ENCODE data around the gene ARMS2.

The ARMS2 gene

DNA sequence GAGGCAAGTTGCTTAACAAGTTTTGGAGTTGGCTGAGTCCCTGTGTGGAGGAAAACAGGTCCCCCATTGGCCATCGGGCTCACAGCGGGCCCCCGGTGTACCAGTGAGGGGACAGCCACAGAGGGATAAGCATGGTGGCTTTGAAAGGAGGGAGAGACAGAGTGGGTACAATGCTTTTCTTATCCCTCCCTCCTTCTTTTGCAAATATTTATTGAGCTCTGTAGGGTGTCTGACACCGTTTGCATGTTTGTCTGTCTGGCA, 9.7 kb downstream of the ARMS2 start:
- Histone ChIP-seq H3K4me1 (ENCODE audit: control insufficient read depth, insufficient read depth, low read length) (peaks cover 44% of the 10 kb centered on the region), H3K9ac (ENCODE audit: low read length) (peak overlapping the region; percentile 93), H3K9me3 (ENCODE audit: control insufficient read depth, low read length) (no peaks in the 10 kb centered on the region), H3K27me3 (replicated peaks; ENCODE audit: control insufficient read depth, insufficient read depth, low read length) (no peaks in the 10 kb centered on the region), H3K4me3 (ENCODE audit: low read length) (peak overlapping the region; percentile 98), H3K36me3 (ENCODE audit: control insufficient read depth, insufficient read depth, low read length, severe bottlenecking) (no peaks in the 10 kb centered on the region)
- DNase-seq (ENCODE audit: low read depth), result no peak

DNA sequence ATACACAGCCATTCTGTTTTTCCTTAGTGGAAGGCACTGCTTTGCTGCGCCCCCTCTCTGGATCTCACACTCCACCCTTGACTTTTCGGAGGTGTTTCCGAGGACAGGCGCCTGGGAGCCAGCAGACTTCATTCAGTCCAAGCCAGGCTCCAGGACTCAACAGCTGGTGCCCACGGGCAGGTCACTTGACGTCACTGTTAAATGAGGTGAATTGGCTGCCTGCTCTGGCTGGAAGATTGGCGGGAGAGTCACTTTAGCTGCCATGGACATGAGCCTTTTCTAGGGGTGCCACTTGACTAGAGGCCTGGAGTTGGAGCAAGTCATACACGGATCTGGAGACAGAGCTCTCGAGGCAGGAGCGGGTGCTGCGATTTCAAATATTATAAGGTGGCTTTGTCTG, 10.1 kb downstream of the ARMS2 start:
- Histone ChIP-seq H3K9me3 (ENCODE audit: control insufficient read depth, low read length) (no peaks in the 10 kb centered on the region), H3K27me3 (replicated peaks; ENCODE audit: control insufficient read depth, insufficient read depth, low read length) (no peaks in the 10 kb centered on the region), H3K9ac (ENCODE audit: low read length) (no peak overlapping the region), H3K36me3 (ENCODE audit: control insufficient read depth, insufficient read depth, low read length, severe bottlenecking) (no peaks in the 10 kb centered on the region), H3K4me1 (ENCODE audit: control insufficient read depth, insufficient read depth, low read length) (peaks cover 48% of the 10 kb centered on the region), H3K4me3 (ENCODE audit: low read length) (no peak overlapping the region)
- no peak for DNase-seq (ENCODE audit: low read depth)

DNA sequence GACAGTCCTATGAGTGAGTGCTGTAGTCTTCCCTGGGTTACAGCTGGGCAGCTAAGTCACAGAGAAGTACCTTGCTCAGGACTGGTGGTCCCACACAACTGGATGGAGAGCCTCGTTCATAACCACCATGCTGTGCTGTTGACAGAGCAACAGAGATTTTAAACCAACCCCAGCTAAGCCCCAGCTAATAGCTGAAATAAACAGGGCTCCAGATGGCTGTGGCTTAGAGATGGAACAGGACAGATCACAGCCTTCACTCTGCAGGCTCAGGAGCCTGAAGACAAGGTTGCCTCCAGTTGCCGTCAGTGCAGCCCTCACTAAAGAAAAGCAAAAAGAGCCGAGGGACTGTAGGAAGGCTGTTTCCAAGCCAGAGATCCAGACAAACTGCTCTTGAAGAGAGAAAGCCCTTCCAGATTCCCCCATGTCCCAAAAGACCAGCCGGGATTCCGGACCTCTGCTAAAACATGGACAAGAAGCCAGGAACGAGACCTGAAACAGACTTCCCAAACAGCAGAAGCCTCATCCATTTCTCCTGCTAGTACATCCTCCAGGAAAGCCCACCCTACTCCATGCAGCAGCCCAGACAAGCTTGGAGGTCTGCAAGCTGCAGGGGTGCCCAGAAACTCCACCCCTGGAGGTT, 11.1 kb downstream of the ARMS2 start:
- Histone ChIP-seq H3K36me3 (ENCODE audit: control insufficient read depth, insufficient read depth, low read length, severe bottlenecking) (no peaks in the 10 kb centered on the region), H3K27me3 (replicated peaks; ENCODE audit: control insufficient read depth, insufficient read depth, low read length) (no peaks in the 10 kb centered on the region), H3K4me1 (ENCODE audit: control insufficient read depth, insufficient read depth, low read length) (peaks cover 52% of the 10 kb centered on the region), H3K9ac (ENCODE audit: low read length) (peak overlapping the region; percentile 30), H3K4me3 (ENCODE audit: low read length) (no peak overlapping the region), H3K9me3 (ENCODE audit: control insufficient read depth, low read length) (no peaks in the 10 kb centered on the region)
- no peak for DNase-seq (ENCODE audit: low read depth)

DNA sequence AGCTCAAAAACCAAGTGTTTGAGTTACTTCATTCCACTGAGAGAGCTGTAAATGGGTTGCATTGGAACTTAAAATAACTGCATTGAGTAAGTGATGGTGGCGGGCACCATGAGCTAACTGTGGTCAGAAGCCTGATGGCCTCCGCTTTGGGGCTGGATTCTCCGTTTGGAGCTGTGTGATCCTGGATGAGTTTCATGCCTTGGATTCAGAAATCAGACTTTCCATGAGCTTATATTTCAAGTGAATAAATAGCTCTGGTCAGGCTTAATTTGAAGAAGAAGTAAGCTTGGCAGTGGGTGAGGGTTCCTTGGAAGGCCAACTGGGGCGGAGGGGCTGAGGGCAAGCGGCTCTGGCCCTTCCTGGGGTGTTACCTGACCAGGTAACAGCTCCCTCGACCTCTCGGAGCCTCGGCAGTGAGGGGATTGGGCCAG, 12.5 kb downstream of the ARMS2 start:
- no peak for DNase-seq (ENCODE audit: low read depth)
- Histone ChIP-seq H3K36me3 (ENCODE audit: control insufficient read depth, insufficient read depth, low read length, severe bottlenecking) (no peaks in the 10 kb centered on the region), H3K4me3 (ENCODE audit: low read length) (no peak overlapping the region), H3K4me1 (ENCODE audit: control insufficient read depth, insufficient read depth, low read length) (peaks cover 63% of the 10 kb centered on the region), H3K9ac (ENCODE audit: low read length) (no peak overlapping the region), H3K9me3 (ENCODE audit: control insufficient read depth, low read length) (no peaks in the 10 kb centered on the region), H3K27me3 (replicated peaks; ENCODE audit: control insufficient read depth, insufficient read depth, low read length) (no peaks in the 10 kb centered on the region)

DNA sequence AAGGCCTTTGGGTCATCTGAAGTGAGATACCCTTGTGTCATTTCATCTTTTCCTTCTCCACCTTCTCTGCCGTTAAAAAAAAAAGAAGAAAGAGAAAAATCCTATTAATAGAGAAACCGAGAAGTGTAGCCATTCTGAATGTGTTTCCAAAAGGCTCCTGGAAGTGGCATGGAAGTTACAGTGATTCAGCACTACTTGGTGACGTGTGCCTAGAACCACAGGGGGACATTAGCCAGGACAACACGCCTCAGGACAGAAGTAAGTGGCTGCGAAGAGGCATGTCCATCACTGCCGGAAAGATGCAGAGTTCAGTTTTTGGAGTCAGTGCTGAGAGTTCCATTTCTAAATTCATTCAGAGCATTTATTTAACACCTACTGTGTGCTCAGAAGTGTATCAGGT, 13.2 kb downstream of the ARMS2 start:
- Histone ChIP-seq H3K27me3 (replicated peaks; ENCODE audit: control insufficient read depth, insufficient read depth, low read length) (no peaks in the 10 kb centered on the region), H3K9me3 (ENCODE audit: control insufficient read depth, low read length) (no peaks in the 10 kb centered on the region), H3K9ac (ENCODE audit: low read length) (no peak overlapping the region), H3K4me3 (ENCODE audit: low read length) (no peak overlapping the region), H3K36me3 (ENCODE audit: control insufficient read depth, insufficient read depth, low read length, severe bottlenecking) (no peaks in the 10 kb centered on the region), H3K4me1 (ENCODE audit: control insufficient read depth, insufficient read depth, low read length) (peaks cover 63% of the 10 kb centered on the region)
- no peak for DNase-seq (ENCODE audit: low read depth)

DNA sequence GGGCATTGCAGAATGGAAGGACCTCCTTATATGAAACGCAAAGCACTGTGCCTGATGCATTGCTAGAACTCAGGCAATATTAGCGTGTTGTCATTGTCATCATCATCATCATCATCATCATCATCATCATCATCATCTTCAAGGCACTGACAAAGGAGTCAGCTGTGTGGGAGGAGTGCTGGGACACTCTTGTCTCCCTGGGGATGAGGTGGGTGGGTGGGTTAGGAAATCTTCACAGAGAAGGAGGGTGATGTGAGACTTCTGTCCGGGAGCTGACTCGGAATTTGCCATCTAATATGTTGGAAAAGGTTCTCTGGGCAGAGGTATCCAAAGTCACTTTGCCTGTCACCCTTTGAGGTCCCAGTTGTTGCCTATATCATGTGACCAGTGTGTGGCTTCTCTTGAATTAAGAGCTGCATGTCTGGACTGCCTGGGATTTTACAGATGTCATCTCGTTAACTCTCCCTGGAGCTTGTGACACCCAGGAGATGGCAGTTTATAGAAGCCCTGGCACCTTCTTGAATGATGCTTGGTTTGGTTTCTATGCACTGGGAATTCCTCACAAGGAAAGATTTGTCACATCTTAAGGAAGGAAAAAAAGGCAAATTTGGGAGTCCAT, 14.0 kb downstream of the ARMS2 start:
- H3K4me1 ChIP-seq (ENCODE audit: control insufficient read depth, insufficient read depth, low read length), result peaks cover 58% of the 10 kb centered on the region
- H3K9me3 ChIP-seq (ENCODE audit: control insufficient read depth, low read length), result no peaks in the 10 kb centered on the region
- DNase-seq (ENCODE audit: low read depth), result no peak
- H3K36me3 ChIP-seq (ENCODE audit: control insufficient read depth, insufficient read depth, low read length, severe bottlenecking), result no peaks in the 10 kb centered on the region
- peak overlapping the region; percentile 28 for H3K4me3 ChIP-seq (ENCODE audit: low read length)
- H3K9ac ChIP-seq (ENCODE audit: low read length), result peak overlapping the region; percentile 41
- H3K27me3 ChIP-seq (replicated peaks; ENCODE audit: control insufficient read depth, insufficient read depth, low read length), result no peaks in the 10 kb centered on the region

DNA sequence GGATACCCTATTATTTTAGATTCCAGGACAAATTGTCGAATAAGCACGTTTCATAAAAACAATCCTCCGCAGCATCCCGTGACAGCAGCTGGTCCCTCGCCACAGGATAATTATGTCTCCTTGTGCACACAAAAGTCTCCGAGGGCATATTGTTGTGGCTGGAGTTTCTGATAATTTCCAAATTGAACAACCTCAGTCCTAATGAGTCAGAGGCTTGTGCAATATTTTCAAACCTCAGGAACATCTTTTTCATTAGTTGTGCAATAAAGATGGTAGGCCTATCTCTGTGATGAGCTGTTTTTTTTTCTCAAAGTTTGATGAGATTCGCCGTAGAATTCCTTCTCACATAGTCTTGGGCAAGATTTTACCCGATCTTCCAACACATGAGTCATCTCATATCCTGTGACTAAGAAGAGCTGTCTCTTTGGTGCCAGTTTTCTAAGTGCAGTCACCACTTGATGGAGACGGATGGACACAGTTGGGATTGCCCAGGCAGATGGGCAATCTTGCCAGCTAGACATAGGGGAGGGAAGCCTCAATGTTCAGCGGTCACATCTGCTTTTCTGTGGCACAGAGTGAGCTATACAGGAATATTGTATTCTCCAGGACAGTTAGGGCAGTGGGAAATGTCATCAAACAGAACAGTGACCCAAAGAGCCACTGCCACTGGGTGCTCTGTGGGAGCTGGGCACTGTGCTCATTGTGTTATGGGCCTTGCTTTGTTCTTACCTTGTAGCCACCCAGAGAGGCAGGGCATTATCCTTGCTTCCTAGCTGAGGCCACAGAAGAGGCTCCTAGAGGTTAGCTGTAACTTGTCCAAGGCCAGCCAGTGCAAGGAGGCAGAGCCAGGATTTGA, 14.7 kb downstream of the ARMS2 start:
- Histone ChIP-seq H3K4me3 (ENCODE audit: low read length) (peak overlapping the region; percentile 28), H3K4me1 (ENCODE audit: control insufficient read depth, insufficient read depth, low read length) (peaks cover 52% of the 10 kb centered on the region), H3K36me3 (ENCODE audit: control insufficient read depth, insufficient read depth, low read length, severe bottlenecking) (no peaks in the 10 kb centered on the region), H3K9ac (ENCODE audit: low read length) (peak overlapping the region; percentile 42), H3K9me3 (ENCODE audit: control insufficient read depth, low read length) (no peaks in the 10 kb centered on the region), H3K27me3 (replicated peaks; ENCODE audit: control insufficient read depth, insufficient read depth, low read length) (no peaks in the 10 kb centered on the region)
- DNase-seq (ENCODE audit: low read depth), result peak; percentile 91

DNA sequence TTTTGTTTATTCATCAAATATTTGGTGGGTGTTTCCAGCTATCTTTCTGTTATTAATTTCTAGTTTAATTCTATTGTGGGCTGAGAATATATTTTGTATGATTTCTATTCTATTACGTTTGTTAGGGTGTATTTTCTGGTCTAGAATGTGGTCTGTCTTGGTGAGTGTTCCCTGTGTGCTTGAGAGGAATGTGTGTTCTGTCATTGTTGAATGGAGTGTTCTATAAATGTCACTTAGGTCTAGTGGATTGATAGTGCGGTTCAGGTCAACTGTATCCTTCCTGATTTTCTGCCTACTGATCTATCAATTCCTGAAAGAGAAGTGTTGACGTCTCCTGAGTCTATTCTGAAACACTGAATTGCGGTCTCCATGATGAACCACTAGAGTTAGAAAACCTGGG, 15.4 kb downstream of the ARMS2 start:
- H3K27me3 ChIP-seq (replicated peaks; ENCODE audit: control insufficient read depth, insufficient read depth, low read length), result no peaks in the 10 kb centered on the region
- peaks cover 52% of the 10 kb centered on the region for H3K4me1 ChIP-seq (ENCODE audit: control insufficient read depth, insufficient read depth, low read length)
- no peaks in the 10 kb centered on the region for H3K9me3 ChIP-seq (ENCODE audit: control insufficient read depth, low read length)
- no peaks in the 10 kb centered on the region for H3K36me3 ChIP-seq (ENCODE audit: control insufficient read depth, insufficient read depth, low read length, severe bottlenecking)
- H3K4me3 ChIP-seq (ENCODE audit: low read length), result no peak overlapping the region
- DNase-seq (ENCODE audit: low read depth), result no peak
- peak overlapping the region; percentile 42 for H3K9ac ChIP-seq (ENCODE audit: low read length)

DNA sequence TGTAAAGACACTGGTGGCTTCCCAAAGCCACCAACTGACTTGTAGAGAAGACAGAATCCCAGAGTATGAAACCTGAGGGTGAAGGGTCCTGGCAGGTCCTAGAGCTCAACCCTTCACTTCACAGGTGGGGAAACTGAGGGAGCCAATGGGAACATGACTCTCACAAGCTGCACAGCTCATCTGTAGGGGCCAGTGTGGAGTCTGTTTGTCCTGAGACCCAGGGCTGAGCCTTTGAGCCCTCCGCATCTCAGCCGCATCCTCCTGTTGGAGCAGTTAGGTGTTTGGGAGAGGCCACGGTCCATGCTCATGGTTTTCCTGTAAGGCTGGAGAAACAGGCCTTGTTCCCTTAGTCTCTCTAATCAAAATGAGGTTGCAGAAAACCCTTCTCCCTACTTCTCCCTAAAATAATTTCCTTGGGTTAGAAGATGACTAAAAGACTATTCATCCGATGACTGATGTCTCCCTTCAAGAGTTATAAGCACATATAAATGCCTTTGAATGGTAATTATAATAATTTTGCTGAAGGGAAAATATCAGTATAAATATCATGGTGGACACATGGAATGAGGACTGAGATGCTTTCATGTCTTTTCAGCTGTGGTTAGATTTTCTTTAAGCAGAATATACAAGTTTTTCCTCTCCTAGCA, 17.2 kb downstream of the ARMS2 start:
- peaks cover 62% of the 10 kb centered on the region for H3K4me1 ChIP-seq (ENCODE audit: control insufficient read depth, insufficient read depth, low read length)

DNA sequence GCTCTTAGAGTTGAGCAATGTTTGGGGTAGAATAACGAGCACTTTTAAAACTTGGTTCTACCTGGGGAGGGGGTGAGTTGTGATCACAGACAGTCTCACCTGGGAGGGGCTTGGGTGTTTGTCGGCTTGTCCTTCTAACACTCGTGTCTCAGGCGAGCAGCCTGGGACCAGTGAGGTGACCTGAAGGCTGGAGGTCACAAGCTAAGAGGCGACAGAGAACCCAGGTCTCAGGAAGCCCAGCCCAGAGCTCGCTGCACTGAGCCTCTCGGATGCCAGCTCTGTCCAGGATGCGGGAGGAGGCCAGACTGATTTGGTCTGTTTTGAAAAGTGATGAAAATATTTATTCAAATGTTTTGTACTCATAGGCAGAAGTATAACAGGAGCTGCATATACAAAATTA, 18.7 kb downstream of the ARMS2 start:
- DNase-seq (ENCODE audit: low read depth), result no peak
- Histone ChIP-seq H3K9ac (ENCODE audit: low read length) (no peak overlapping the region), H3K36me3 (ENCODE audit: control insufficient read depth, insufficient read depth, low read length, severe bottlenecking) (no peaks in the 10 kb centered on the region), H3K4me1 (ENCODE audit: control insufficient read depth, insufficient read depth, low read length) (peaks cover 65% of the 10 kb centered on the region), H3K9me3 (ENCODE audit: control insufficient read depth, low read length) (no peaks in the 10 kb centered on the region), H3K4me3 (ENCODE audit: low read length) (no peak overlapping the region), H3K27me3 (replicated peaks; ENCODE audit: control insufficient read depth, insufficient read depth, low read length) (no peaks in the 10 kb centered on the region)

More for the DNA sequence above, 17.2 kb downstream of the ARMS2 start:
- Histone ChIP-seq H3K9ac (ENCODE audit: low read length) (no peak overlapping the region), H3K36me3 (ENCODE audit: control insufficient read depth, insufficient read depth, low read length, severe bottlenecking) (no peaks in the 10 kb centered on the region), H3K27me3 (replicated peaks; ENCODE audit: control insufficient read depth, insufficient read depth, low read length) (no peaks in the 10 kb centered on the region), H3K4me3 (ENCODE audit: low read length) (no peak overlapping the region), H3K9me3 (ENCODE audit: control insufficient read depth, low read length) (no peaks in the 10 kb centered on the region)
- DNase-seq (ENCODE audit: low read depth), result no peak

DNA sequence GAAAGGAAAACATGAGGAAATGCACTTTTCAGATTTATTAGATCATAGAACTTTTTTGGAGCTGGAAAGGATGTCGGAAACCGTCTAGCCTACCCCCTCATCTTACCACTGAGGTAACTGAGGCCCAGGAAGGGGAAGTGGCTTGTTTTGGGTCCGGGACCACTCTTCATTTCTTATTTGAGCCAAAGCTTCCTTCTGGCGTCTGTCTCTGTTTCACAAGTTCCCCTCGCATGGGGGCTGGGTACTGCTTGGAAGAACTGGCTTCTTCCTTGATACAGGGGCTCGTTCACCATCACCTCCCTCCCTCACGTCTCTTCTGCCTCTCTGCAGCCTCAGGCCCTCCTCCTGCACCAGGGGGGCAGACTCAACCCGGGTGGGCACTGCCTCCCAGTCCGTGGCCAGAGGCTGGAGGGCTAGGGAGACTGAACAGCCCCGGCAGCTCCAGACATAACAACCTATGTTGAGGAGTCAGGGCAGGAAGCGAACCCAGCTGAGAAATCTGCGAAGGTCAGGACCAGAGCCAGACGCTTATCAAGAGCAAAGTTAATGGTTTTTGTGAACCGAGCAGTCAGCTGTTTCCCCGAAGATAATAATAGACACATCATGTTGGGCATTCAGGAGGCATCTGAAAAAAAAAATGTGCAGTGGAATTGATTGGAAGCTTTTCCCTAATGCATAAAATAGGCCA, 19.8 kb downstream of the ARMS2 start:
- DNase-seq (ENCODE audit: low read depth), result no peak
- H3K4me1 ChIP-seq (ENCODE audit: control insufficient read depth, insufficient read depth, low read length), result peaks cover 56% of the 10 kb centered on the region

More for the DNA sequence above, 19.8 kb downstream of the ARMS2 start:
- Histone ChIP-seq H3K4me3 (ENCODE audit: low read length) (no peak overlapping the region), H3K9ac (ENCODE audit: low read length) (no peak overlapping the region), H3K9me3 (ENCODE audit: control insufficient read depth, low read length) (no peaks in the 10 kb centered on the region), H3K36me3 (ENCODE audit: control insufficient read depth, insufficient read depth, low read length, severe bottlenecking) (no peaks in the 10 kb centered on the region), H3K27me3 (replicated peaks; ENCODE audit: control insufficient read depth, insufficient read depth, low read length) (no peaks in the 10 kb centered on the region)

Measured in adipocyte (in vitro differentiated cells).